ENCODE measurements around the gene CDH8. TPM values are rescaled to one million over a fixed set of nuclear protein-coding genes. Genes with fewer than 3 reads are reported as not detected.

Gene CDH8
- total RNA-seq, 2 experiments from 2014 or later: not detected

DNA sequence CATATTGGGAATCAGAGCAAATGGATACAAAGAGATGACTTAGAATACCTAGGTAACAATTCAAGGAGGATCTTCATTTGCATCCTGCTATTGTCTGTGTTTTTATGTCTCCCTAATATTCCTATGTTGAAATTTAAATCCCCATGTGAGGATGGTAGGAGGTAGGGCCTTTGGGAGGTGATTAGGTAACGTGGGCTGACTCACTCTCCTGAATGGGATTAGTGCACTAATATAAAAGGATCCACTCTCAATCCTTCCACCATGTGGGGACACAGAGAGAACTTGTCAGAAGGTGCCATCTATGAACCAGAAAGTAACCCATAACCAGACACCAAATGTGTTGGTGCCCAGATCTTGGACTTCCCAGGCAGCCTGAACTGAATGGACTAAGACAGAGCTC lies 83.4 kb downstream of the CDH8 start:
- Mint-ChIP-seq H3K4me1 (ENCODE audit: low read depth) (no peaks in the 10 kb centered on the region), H3K36me3 (ENCODE audit: low read depth) (no peaks in the 10 kb centered on the region), H3K9me3 (ENCODE audit: insufficient read depth) (peaks cover 5% of the 10 kb centered on the region), H3K27me3 (ENCODE audit: low read depth) (no peaks in the 10 kb centered on the region), H3K27ac (no peak overlapping the region), H3K4me3 (no peak overlapping the region)
- POLR2A ChIA-PET: no interaction called here
- ATAC-seq (no peak), DNase-seq (no peak)
- CTCF ChIA-PET: no interaction called here

DNA sequence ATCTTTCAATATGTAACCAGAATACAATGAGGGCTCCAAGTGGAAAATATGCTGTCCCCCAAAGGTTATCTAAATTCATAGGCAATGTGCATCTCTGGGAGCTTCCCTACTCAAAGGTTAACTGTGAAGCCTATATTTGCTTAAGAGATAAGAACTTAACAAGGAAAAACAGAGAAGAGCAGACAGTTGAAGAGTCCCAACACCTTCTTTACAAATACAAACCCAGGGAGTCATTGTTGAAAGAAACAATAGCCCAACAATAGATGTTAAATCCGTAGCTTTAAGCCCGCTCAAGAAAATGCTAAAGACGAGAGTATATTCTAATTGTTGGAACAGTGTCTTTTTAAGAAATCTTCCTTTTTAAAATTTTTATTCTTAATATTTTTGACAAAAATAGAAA lies 87.8 kb downstream of the CDH8 start:
- Mint-ChIP-seq H3K36me3 (ENCODE audit: low read depth) (no peaks in the 10 kb centered on the region), H3K9me3 (ENCODE audit: insufficient read depth) (no peaks in the 10 kb centered on the region), H3K4me3 (no peak overlapping the region), H3K4me1 (ENCODE audit: low read depth) (no peaks in the 10 kb centered on the region), H3K27ac (no peak overlapping the region), H3K27me3 (ENCODE audit: low read depth) (no peaks in the 10 kb centered on the region)
- ChIA-PET POLR2A (no interaction called here), CTCF (no interaction called here)
- DNase-seq (no peak), ATAC-seq (no peak)

DNA sequence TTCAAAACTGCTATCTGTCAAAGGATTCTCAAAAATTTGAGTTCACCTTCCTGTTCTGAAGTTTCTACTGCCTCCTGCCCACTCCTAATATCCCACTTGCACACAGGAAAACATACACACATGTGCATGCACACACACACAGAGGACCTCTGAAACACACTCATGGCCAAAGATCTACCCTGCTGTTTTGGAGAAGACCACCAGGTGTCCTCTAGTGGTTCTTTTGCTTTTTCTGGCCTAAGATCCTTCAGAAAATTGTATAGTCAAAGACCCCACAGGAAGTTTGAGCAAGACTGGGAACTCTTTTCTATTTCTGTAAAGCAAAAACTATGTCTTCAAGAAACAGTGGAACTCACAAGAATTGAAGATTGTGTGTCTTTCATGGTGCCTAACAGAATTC lies 90.2 kb downstream of the CDH8 start:
- Mint-ChIP-seq H3K36me3 (ENCODE audit: low read depth) (no peaks in the 10 kb centered on the region), H3K27ac (no peak overlapping the region), H3K27me3 (ENCODE audit: low read depth) (no peaks in the 10 kb centered on the region), H3K4me3 (no peak overlapping the region), H3K9me3 (ENCODE audit: insufficient read depth) (peaks cover 4% of the 10 kb centered on the region), H3K4me1 (ENCODE audit: low read depth) (no peaks in the 10 kb centered on the region)
- ChIA-PET CTCF (no interaction called here), POLR2A (no interaction called here)
- ATAC-seq: no peak
- DNase-seq: no peak

DNA sequence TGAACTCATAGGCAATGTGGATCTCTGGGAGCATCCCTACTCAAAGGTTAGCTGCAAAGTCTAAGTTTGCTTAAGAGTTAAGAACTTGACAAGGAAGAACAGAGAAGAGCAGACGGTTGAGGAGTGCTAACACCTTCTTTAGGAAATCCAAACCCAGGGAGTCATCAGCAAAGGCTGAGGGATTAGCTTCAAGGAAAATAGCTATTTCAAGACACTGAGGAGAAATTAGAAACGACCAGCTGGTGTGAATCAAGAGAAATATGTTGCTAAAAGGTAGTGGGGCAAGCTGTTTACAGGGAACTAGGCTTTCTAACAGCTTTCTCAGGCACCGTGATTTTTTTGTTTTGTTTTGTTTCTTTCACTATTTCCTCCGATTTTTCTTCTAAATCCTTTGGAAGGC lies 90.7 kb downstream of the CDH8 start:
- Mint-ChIP-seq H3K4me3 (no peak overlapping the region), H3K27ac (no peak overlapping the region), H3K4me1 (ENCODE audit: low read depth) (no peaks in the 10 kb centered on the region), H3K9me3 (ENCODE audit: insufficient read depth) (peaks cover 4% of the 10 kb centered on the region), H3K36me3 (ENCODE audit: low read depth) (no peaks in the 10 kb centered on the region), H3K27me3 (ENCODE audit: low read depth) (no peaks in the 10 kb centered on the region)
- DNase-seq: no peak
- POLR2A ChIA-PET: no interaction called here
- CTCF ChIA-PET: no interaction called here
- ATAC-seq: no peak

DNA sequence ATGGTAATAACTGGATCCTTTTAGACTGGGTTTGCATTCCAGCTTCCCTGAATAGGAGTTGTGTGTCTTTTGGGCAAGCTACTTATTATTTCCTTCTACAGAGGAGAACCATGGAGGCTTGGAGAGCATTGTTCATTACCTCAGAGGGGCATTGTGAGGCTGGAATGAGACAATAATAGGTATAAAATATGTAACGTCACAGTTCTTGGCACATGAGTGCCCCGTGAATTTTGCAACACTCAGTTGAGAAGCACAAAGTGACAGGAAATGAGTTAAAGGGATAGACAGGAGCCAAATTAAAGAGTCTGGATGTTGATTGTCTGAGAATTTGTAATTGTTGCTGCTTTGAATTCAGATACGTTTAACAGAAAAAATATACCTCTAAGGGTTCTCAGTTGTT lies 92.2 kb downstream of the CDH8 start:
- CTCF ChIA-PET: no interaction called here
- DNase-seq (no peak), ATAC-seq (no peak)
- POLR2A ChIA-PET: no interaction called here
- peaks cover 9% of the 10 kb centered on the region for H3K9me3 Mint-ChIP-seq (ENCODE audit: insufficient read depth)
- no peaks in the 10 kb centered on the region for H3K4me1 Mint-ChIP-seq (ENCODE audit: low read depth)
- H3K27me3 Mint-ChIP-seq (ENCODE audit: low read depth): no peaks in the 10 kb centered on the region
- H3K27ac Mint-ChIP-seq: no peak overlapping the region
- H3K36me3 Mint-ChIP-seq (ENCODE audit: low read depth): no peaks in the 10 kb centered on the region
- H3K4me3 Mint-ChIP-seq: no peak overlapping the region

DNA sequence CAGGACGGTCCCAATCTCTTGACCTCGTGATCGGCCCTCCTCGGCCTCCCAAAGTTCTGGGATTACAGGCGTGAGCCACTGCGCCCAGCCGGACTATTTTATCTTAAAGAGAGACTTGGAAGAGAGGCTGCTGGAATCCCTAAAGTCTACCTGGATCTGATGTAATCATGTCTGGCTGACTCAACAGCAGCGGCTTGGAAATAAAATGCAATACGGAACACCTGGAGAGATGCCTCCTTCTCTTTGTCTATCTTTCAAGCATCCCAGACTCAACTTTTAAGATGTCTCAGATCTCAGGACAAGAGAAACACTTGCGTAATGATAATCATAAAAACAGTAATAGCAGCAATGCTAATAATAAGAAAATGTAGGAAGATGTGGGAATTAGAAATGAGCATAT lies 95.6 kb downstream of the CDH8 start:
- no peaks in the 10 kb centered on the region for H3K27me3 Mint-ChIP-seq (ENCODE audit: low read depth)
- ChIA-PET CTCF (no interaction called here), POLR2A (no interaction called here)
- H3K4me1 Mint-ChIP-seq (ENCODE audit: low read depth): no peaks in the 10 kb centered on the region
- no peak overlapping the region for H3K4me3 Mint-ChIP-seq
- no peak overlapping the region for H3K27ac Mint-ChIP-seq
- H3K9me3 Mint-ChIP-seq (ENCODE audit: insufficient read depth): peaks cover 14% of the 10 kb centered on the region
- no peak for DNase-seq
- no peak for ATAC-seq
- H3K36me3 Mint-ChIP-seq (ENCODE audit: low read depth): no peaks in the 10 kb centered on the region

DNA sequence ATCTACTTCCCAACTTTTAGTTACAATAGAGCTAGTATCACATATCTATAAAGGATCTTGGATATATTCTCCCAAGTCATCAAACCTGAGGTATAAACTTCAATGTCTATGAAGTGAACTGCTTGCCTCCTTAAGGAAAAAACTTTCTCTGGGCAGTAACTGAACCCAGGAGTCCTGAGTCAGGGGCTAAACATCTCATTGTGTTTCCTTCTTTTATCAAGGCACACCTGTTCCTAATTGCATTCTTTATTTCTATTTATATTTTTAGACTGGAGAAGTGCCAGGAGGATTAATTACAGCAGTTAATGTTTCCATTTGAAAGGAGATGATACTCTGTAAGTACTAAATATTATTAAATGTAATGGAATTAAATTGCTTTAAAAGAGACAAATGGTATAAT lies 98.6 kb downstream of the CDH8 start:
- H3K4me1 Mint-ChIP-seq (ENCODE audit: low read depth): no peaks in the 10 kb centered on the region
- peaks cover 14% of the 10 kb centered on the region for H3K9me3 Mint-ChIP-seq (ENCODE audit: insufficient read depth)
- DNase-seq (no peak), ATAC-seq (no peak)
- ChIA-PET CTCF (no interaction called here), POLR2A (no interaction called here)
- no peak overlapping the region for H3K4me3 Mint-ChIP-seq
- H3K27ac Mint-ChIP-seq: no peak overlapping the region
- no peaks in the 10 kb centered on the region for H3K36me3 Mint-ChIP-seq (ENCODE audit: low read depth)
- H3K27me3 Mint-ChIP-seq (ENCODE audit: low read depth): no peaks in the 10 kb centered on the region

DNA sequence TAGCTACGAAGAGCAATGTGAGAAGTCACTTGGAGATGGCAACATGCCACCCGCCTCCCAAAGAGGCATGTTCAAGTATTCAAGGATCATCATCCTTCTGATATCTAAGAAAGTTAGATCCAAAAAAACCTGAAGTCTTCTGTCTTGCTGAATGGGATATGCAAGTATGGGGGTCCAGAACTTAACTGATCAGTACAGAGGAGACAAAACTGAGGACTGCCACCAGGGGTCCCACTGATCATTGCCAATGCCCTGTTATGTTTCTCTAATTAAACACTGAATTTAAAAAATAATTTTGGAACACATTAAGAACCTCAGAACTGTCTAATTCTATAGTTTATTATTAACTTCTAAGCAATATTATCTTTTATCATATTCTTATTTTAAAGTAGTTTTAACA lies 99.7 kb downstream of the CDH8 start:
- Mint-ChIP-seq H3K36me3 (ENCODE audit: low read depth) (no peaks in the 10 kb centered on the region), H3K27ac (no peak overlapping the region), H3K27me3 (ENCODE audit: low read depth) (no peaks in the 10 kb centered on the region), H3K9me3 (ENCODE audit: insufficient read depth) (peaks cover 10% of the 10 kb centered on the region), H3K4me3 (no peak overlapping the region), H3K4me1 (ENCODE audit: low read depth) (no peaks in the 10 kb centered on the region)
- ChIA-PET CTCF (no interaction called here), POLR2A (no interaction called here)
- DNase-seq (no peak), ATAC-seq (no peak)

DNA sequence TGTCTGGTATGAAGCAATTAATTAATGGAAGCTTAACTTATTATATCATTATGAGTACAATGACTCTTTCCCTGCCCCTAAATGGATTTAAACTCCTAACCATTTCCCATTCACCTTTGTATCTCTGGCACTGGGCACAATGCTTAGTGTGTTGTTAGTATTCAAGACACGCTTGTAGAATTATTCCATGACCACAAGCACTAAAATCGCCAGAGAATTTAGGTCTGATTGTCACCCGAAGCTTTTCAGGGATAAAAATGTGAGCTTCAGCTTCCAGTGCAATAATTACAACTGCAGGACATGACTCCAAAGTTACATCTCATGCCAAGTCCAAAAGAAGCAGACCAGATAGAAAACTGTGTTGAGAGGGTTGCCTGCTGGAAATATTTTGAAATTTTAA lies 101.6 kb downstream of the CDH8 start:
- H3K36me3 Mint-ChIP-seq (ENCODE audit: low read depth): no peaks in the 10 kb centered on the region
- DNase-seq (no peak), ATAC-seq (no peak)
- no peak overlapping the region for H3K27ac Mint-ChIP-seq
- no peaks in the 10 kb centered on the region for H3K27me3 Mint-ChIP-seq (ENCODE audit: low read depth)
- POLR2A ChIA-PET: no interaction called here
- CTCF ChIA-PET: no interaction called here
- no peaks in the 10 kb centered on the region for H3K4me1 Mint-ChIP-seq (ENCODE audit: low read depth)
- peaks cover 8% of the 10 kb centered on the region for H3K9me3 Mint-ChIP-seq (ENCODE audit: insufficient read depth)
- no peak overlapping the region for H3K4me3 Mint-ChIP-seq

DNA sequence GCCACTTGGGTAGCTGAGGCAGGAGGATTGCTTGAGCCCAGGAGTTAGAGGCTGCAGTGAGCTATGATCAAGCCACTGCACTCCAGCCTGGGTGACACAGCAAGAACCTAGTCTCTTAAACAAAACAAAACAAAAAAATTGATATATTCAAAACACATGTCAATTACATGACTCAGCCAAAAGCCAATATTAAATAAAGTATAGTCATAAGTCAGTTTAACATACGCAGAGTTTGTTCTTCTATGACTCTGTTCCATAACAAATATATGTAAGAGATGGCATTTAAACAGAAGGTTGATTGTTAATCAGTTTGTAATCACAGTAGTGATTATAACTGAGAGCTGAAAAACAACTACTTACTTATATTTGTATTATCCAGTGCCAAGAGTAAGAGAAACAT lies 106.5 kb downstream of the CDH8 start:
- no peak for DNase-seq
- ATAC-seq: no peak
- no peaks in the 10 kb centered on the region for H3K4me1 Mint-ChIP-seq (ENCODE audit: low read depth)
- no peaks in the 10 kb centered on the region for H3K36me3 Mint-ChIP-seq (ENCODE audit: low read depth)
- H3K9me3 Mint-ChIP-seq (ENCODE audit: insufficient read depth): peaks cover 3% of the 10 kb centered on the region
- H3K4me3 Mint-ChIP-seq: no peak overlapping the region
- ChIA-PET POLR2A (no interaction called here), CTCF (no interaction called here)
- H3K27me3 Mint-ChIP-seq (ENCODE audit: low read depth): no peaks in the 10 kb centered on the region
- H3K27ac Mint-ChIP-seq: no peak overlapping the region

DNA sequence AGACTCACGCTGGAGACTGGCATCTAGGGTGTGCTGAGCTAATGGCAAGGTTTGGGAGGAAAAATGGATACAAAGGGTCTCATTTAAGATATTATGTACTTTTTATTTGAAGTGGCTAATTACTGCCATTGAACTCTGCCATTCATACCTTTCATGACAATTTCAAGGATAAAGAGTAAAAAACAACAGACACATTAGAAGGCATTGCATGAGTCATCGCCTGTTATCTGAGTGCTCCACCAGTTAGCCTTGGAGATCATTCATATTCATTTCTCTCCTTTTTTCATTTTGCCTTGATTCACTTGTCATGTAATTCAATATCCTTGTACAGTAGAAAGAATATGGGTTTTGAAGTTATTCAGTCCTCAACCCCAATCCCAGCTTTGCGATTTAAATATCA lies 109.5 kb downstream of the CDH8 start:
- Mint-ChIP-seq H3K4me1 (ENCODE audit: low read depth) (no peaks in the 10 kb centered on the region), H3K27ac (no peak overlapping the region), H3K27me3 (ENCODE audit: low read depth) (no peaks in the 10 kb centered on the region), H3K9me3 (ENCODE audit: insufficient read depth) (peaks cover 3% of the 10 kb centered on the region), H3K36me3 (ENCODE audit: low read depth) (no peaks in the 10 kb centered on the region), H3K4me3 (no peak overlapping the region)
- DNase-seq: no peak
- POLR2A ChIA-PET: no interaction called here
- no peak for ATAC-seq
- CTCF ChIA-PET: no interaction called here

DNA sequence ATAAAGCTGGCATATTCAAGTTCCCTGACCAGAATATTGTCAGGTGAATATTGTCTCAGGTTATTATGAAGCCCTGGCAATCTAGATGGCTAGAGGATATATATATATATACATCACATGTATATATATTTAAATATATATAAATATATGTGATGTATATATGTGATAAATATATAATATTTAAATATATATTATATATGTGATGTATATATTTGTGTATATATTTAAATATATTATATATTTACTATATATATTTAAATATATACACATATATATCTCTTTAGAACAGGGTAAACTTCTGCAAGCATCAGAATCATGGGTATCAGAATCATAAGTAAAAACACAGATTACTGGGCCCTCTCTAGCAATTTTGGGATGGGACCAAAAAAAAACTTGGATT lies 112.6 kb downstream of the CDH8 start:
- no peaks in the 10 kb centered on the region for H3K36me3 Mint-ChIP-seq (ENCODE audit: low read depth)
- no peaks in the 10 kb centered on the region for H3K9me3 Mint-ChIP-seq (ENCODE audit: insufficient read depth)
- ChIA-PET POLR2A (no interaction called here), CTCF (no interaction called here)
- H3K4me1 Mint-ChIP-seq (ENCODE audit: low read depth): no peaks in the 10 kb centered on the region
- ATAC-seq (no peak), DNase-seq (no peak)
- no peak overlapping the region for H3K4me3 Mint-ChIP-seq
- no peak overlapping the region for H3K27ac Mint-ChIP-seq
- no peaks in the 10 kb centered on the region for H3K27me3 Mint-ChIP-seq (ENCODE audit: low read depth)

DNA sequence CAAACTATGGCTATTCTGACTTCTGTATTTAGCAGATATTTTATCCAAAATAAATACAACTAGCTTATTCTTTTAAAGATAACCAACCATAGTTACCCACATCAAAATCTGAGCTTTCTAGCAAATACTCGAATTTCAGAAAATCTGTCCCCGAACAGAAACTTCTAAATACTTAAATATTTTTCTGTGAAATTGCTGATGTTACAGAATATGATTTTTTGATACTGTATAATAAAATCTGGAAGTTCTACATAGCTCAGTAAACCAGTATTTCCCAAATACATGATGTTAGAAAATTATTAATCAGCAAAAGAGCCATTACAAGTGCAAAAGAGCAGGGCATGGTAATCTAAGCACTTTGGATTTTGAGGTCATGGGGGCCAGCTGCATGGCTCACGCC lies 114.9 kb downstream of the CDH8 start:
- Mint-ChIP-seq H3K27ac (no peak overlapping the region), H3K27me3 (ENCODE audit: low read depth) (no peaks in the 10 kb centered on the region), H3K4me1 (ENCODE audit: low read depth) (no peaks in the 10 kb centered on the region), H3K36me3 (ENCODE audit: low read depth) (no peaks in the 10 kb centered on the region), H3K9me3 (ENCODE audit: insufficient read depth) (peaks cover 8% of the 10 kb centered on the region), H3K4me3 (no peak overlapping the region)
- DNase-seq (no peak), ATAC-seq (no peak)
- CTCF ChIA-PET: no interaction called here
- POLR2A ChIA-PET: no interaction called here

All from activated CD8-positive, alpha-beta T cell treated with anti-CD3 and anti-CD28 coated beads, Interleukin-2, amount 10 ng/mL, durations not matched to agents 7 days and 5 days (primary cell).